NT2/D1 (cell line): ENCODE data around the gene DDI2.

Experiments
- DNase-seq: peaks from one replicate; pipeline ENCODE4 v3.0.0-alpha.2; 2011; ENCODE audit warnings: low read depth, low spot score
- H3K27me3 ChIP-seq: 2 replicates; pipeline ENCODE4 v1.6.0; 2011; ENCODE audit warnings: mild to moderate bottlenecking; ENCODE audit not compliant: insufficient read length, insufficient read depth
- H3K36me3 ChIP-seq: 2 replicates; pipeline ENCODE4 v1.6.1; 2011; ENCODE audit warnings: mild to moderate bottlenecking, low read length, mixed read lengths; ENCODE audit not compliant: insufficient read depth, insufficient read length
- H3K4me1 ChIP-seq: 2 replicates; pipeline ENCODE4 v1.5.1; 2011; ENCODE audit not compliant: insufficient read depth, insufficient read length
- H3K4me3 ChIP-seq: 2 replicates; pipeline ENCODE4 v1.5.1; 2011; ENCODE audit warnings: low read depth; ENCODE audit not compliant: insufficient read length
- H3K9ac ChIP-seq: 2 replicates; pipeline ENCODE4 v1.6.0; 2011; ENCODE audit warnings: low read depth; ENCODE audit not compliant: insufficient read length
- H3K9me3 ChIP-seq: 2 replicates; pipeline ENCODE4 v1.5.1; 2011; ENCODE audit warnings: mild to moderate bottlenecking, low read length; ENCODE audit not compliant: insufficient read depth
- SUZ12 ChIP-seq: IDR thresholded peaks from 2 replicates; pipeline ENCODE4 v1.6.1; 2011; ENCODE audit not compliant: insufficient read length, insufficient read depth; ENCODE audit errors: extremely low read depth
- YY1 ChIP-seq: IDR thresholded peaks from 2 replicates; pipeline ENCODE4 v1.6.1; 2011; ENCODE audit not compliant: insufficient read length, insufficient read depth
- ZNF274 ChIP-seq: IDR thresholded peaks from 2 replicates; pipeline ENCODE4 v1.6.1; 2011; ENCODE audit warnings: mild to moderate bottlenecking, low read depth, low read length

The DDI2 gene

GRCh38 chr1:15662477-15662876 lies 45.2 kb downstream of the DDI2 start:
- H3K36me3 ChIP-seq: peaks cover 48% of the 10 kb centered on the region
- H3K4me3 ChIP-seq: no peak overlapping the region
- no peaks in the 10 kb centered on the region for H3K4me1 ChIP-seq
- no peaks in the 10 kb centered on the region for H3K9me3 ChIP-seq
- H3K9ac ChIP-seq: no peak overlapping the region
- H3K27me3 ChIP-seq: no peaks in the 10 kb centered on the region
- TF ChIP-seq ZNF274 (no peak), SUZ12 (no peak), YY1 (no peak)
- no peak for DNase-seq

GRCh38 chr1:15663925-15664324 lies 46.7 kb downstream of the DDI2 start:
- Histone ChIP-seq H3K4me3 (no peak overlapping the region), H3K4me1 (no peaks in the 10 kb centered on the region), H3K9ac (no peak overlapping the region), H3K36me3 (peaks cover 41% of the 10 kb centered on the region), H3K9me3 (no peaks in the 10 kb centered on the region), H3K27me3 (no peaks in the 10 kb centered on the region)
- DNase-seq: no peak
- TF ChIP-seq YY1: no peak
- no peak for TF ChIP-seq SUZ12
- TF ChIP-seq ZNF274: no peak

GRCh38 chr1:15667362-15667761 lies 50.1 kb downstream of the DDI2 start:
- no peak overlapping the region for H3K4me3 ChIP-seq
- no peaks in the 10 kb centered on the region for H3K9me3 ChIP-seq
- peaks cover 8% of the 10 kb centered on the region for H3K36me3 ChIP-seq
- no peaks in the 10 kb centered on the region for H3K27me3 ChIP-seq
- H3K4me1 ChIP-seq: no peaks in the 10 kb centered on the region
- no peak for TF ChIP-seq ZNF274
- no peak for TF ChIP-seq SUZ12
- no peak for TF ChIP-seq YY1
- no peak for DNase-seq
- H3K9ac ChIP-seq: no peak overlapping the region

GRCh38 chr1:15668089-15668754 lies 51.0 kb downstream of the DDI2 start:
- Histone ChIP-seq H3K9ac (no peak overlapping the region), H3K9me3 (no peaks in the 10 kb centered on the region), H3K27me3 (no peaks in the 10 kb centered on the region), H3K36me3 (peaks cover 2% of the 10 kb centered on the region), H3K4me3 (no peak overlapping the region), H3K4me1 (no peaks in the 10 kb centered on the region)
- DNase-seq: no peak
- TF ChIP-seq ZNF274 (no peak), SUZ12 (no peak), YY1 (no peak)

GRCh38 chr1:15669074-15669473 lies 51.8 kb downstream of the DDI2 start:
- Histone ChIP-seq H3K4me1 (no peaks in the 10 kb centered on the region), H3K9ac (no peak overlapping the region), H3K27me3 (no peaks in the 10 kb centered on the region), H3K9me3 (no peaks in the 10 kb centered on the region), H3K4me3 (no peak overlapping the region), H3K36me3 (no peaks in the 10 kb centered on the region)
- no peak for DNase-seq
- no peak for TF ChIP-seq ZNF274
- TF ChIP-seq SUZ12: no peak
- TF ChIP-seq YY1: no peak

GRCh38 chr1:15669864-15670263 lies 52.6 kb downstream of the DDI2 start:
- no peaks in the 10 kb centered on the region for H3K4me1 ChIP-seq
- no peaks in the 10 kb centered on the region for H3K27me3 ChIP-seq
- no peak for DNase-seq
- TF ChIP-seq ZNF274: no peak
- no peak for TF ChIP-seq SUZ12
- TF ChIP-seq YY1: no peak
- H3K4me3 ChIP-seq: no peak overlapping the region
- no peaks in the 10 kb centered on the region for H3K9me3 ChIP-seq
- no peaks in the 10 kb centered on the region for H3K36me3 ChIP-seq
- H3K9ac ChIP-seq: no peak overlapping the region

- Histone ChIP-seq H3K4me1 (no peaks in the 10 kb centered on the region), H3K4me3 (no peak overlapping the region), H3K27me3 (no peaks in the 10 kb centered on the region), H3K36me3 (no peaks in the 10 kb centered on the region), H3K9me3 (0 out of 2 replicates have a peak, but pooled peaks cover 2% of the 10 kb centered on the region), H3K9ac (no peak overlapping the region)
- TF ChIP-seq SUZ12 (no peak), ZNF274 (no peak), YY1 (no peak)
- no peak for DNase-seq
Observed at GRCh38 chr1:15671430-15671829, 54.2 kb downstream of the DDI2 start.
